Measurements from ENCODE around the gene NUP210L.
A peak's percentile ranks its signal among the peaks of the same experiment; 100 is the strongest.
"Not testable (repeated sequence)": the region's sequence is repeated elsewhere in the genome, so short reads cannot be mapped to it uniquely, and the experiment has no call there.

NUP210L gene

GRCh38 chr1:153985341-153985912 is 169.4 kb downstream of the NUP210L start:
- H3K27me3 ChIP-seq (ENCODE audit: control insufficient read depth, insufficient read depth, low read length): no peaks in the 10 kb centered on the region
- H3K4me1 ChIP-seq (ENCODE audit: control insufficient read depth, insufficient read depth, low read length): peaks cover 14% of the 10 kb centered on the region
- H3K9ac ChIP-seq (ENCODE audit: low read depth, low read length): peak overlapping the region; percentile 95
- H3K4me3 ChIP-seq (ENCODE audit: low read depth, low read length): peak overlapping the region; percentile 68
- H3K36me3 ChIP-seq (ENCODE audit: control insufficient read depth, insufficient read depth, low read length): peaks cover 19% of the 10 kb centered on the region
- H3K9me3 ChIP-seq (ENCODE audit: control insufficient read depth, insufficient read depth, low read length): no peaks in the 10 kb centered on the region

- H3K27me3 ChIP-seq (ENCODE audit: control insufficient read depth, insufficient read depth, low read length): no peaks in the 10 kb centered on the region
- H3K36me3 ChIP-seq (ENCODE audit: control insufficient read depth, insufficient read depth, low read length): peaks cover 23% of the 10 kb centered on the region
- H3K9ac ChIP-seq (ENCODE audit: low read depth, low read length): no peak overlapping the region
- peak overlapping the region; percentile 68 for H3K4me3 ChIP-seq (ENCODE audit: low read depth, low read length)
- no peaks in the 10 kb centered on the region for H3K9me3 ChIP-seq (ENCODE audit: control insufficient read depth, insufficient read depth, low read length)
- peaks cover 14% of the 10 kb centered on the region for H3K4me1 ChIP-seq (ENCODE audit: control insufficient read depth, insufficient read depth, low read length)
Measured at GRCh38 chr1:153984123-153984894, 170.6 kb downstream of the NUP210L start.

GRCh38 chr1:153981735-153982134 is 173.1 kb downstream of the NUP210L start:
- H3K9me3 ChIP-seq (ENCODE audit: control insufficient read depth, insufficient read depth, low read length); H3K4me3 ChIP-seq (ENCODE audit: low read depth, low read length); H3K27me3 ChIP-seq (ENCODE audit: control insufficient read depth, insufficient read depth, low read length); H3K9ac ChIP-seq (ENCODE audit: low read depth, low read length): not testable (repeated sequence)
- peaks cover 23% of the 10 kb centered on the region for H3K36me3 ChIP-seq (ENCODE audit: control insufficient read depth, insufficient read depth, low read length)
- H3K4me1 ChIP-seq (ENCODE audit: control insufficient read depth, insufficient read depth, low read length): peaks cover 14% of the 10 kb centered on the region

GRCh38 chr1:153979091-153979490 is 175.8 kb downstream of the NUP210L start:
- not testable (repeated sequence) for H3K4me1 ChIP-seq (ENCODE audit: control insufficient read depth, insufficient read depth, low read length); H3K9me3 ChIP-seq (ENCODE audit: control insufficient read depth, insufficient read depth, low read length); H3K4me3 ChIP-seq (ENCODE audit: low read depth, low read length); H3K9ac ChIP-seq (ENCODE audit: low read depth, low read length); H3K27me3 ChIP-seq (ENCODE audit: control insufficient read depth, insufficient read depth, low read length)
- H3K36me3 ChIP-seq (ENCODE audit: control insufficient read depth, insufficient read depth, low read length): peaks cover 28% of the 10 kb centered on the region

GRCh38 chr1:153978274-153978909 is 176.5 kb downstream of the NUP210L start:
- peaks cover 28% of the 10 kb centered on the region for H3K36me3 ChIP-seq (ENCODE audit: control insufficient read depth, insufficient read depth, low read length)

GRCh38 chr1:153977250-153978240 is 177.3 kb downstream of the NUP210L start, which contains the start of gene JTB:
JTB (minus strand) TSS chr1:153977674; CDS start chr1:153977252, 422 bp downstream.
- H3K4me3 ChIP-seq (ENCODE audit: low read depth, low read length): peak within 1 kb of the TSS; percentile 84
- peak within 1 kb of the TSS; percentile 97 for H3K9ac ChIP-seq (ENCODE audit: low read depth, low read length)
- H3K9me3 ChIP-seq (ENCODE audit: control insufficient read depth, insufficient read depth, low read length): no peaks in the 10 kb centered on the region
- H3K36me3 ChIP-seq (ENCODE audit: control insufficient read depth, insufficient read depth, low read length): peaks cover 24% of the 10 kb centered on the region
- H3K4me1 ChIP-seq (ENCODE audit: control insufficient read depth, insufficient read depth, low read length): no peaks in the 10 kb centered on the region
- no peaks in the 10 kb centered on the region for H3K27me3 ChIP-seq (ENCODE audit: control insufficient read depth, insufficient read depth, low read length)

More at GRCh38 chr1:153978274-153978909, 176.5 kb downstream of the NUP210L start:
- peak overlapping the region; percentile 84 for H3K4me3 ChIP-seq (ENCODE audit: low read depth, low read length)
- no peaks in the 10 kb centered on the region for H3K27me3 ChIP-seq (ENCODE audit: control insufficient read depth, insufficient read depth, low read length)
- H3K9me3 ChIP-seq (ENCODE audit: control insufficient read depth, insufficient read depth, low read length): no peaks in the 10 kb centered on the region
- peak overlapping the region; percentile 97 for H3K9ac ChIP-seq (ENCODE audit: low read depth, low read length)
- no peaks in the 10 kb centered on the region for H3K4me1 ChIP-seq (ENCODE audit: control insufficient read depth, insufficient read depth, low read length)

GRCh38 chr1:153976819-153977249 is 178.0 kb downstream of the NUP210L start:
- Histone ChIP-seq H3K9ac (ENCODE audit: low read depth, low read length) (peak overlapping the region; percentile 97), H3K9me3 (ENCODE audit: control insufficient read depth, insufficient read depth, low read length) (no peaks in the 10 kb centered on the region), H3K27me3 (ENCODE audit: control insufficient read depth, insufficient read depth, low read length) (no peaks in the 10 kb centered on the region), H3K4me3 (ENCODE audit: low read depth, low read length) (peak overlapping the region; percentile 84), H3K4me1 (ENCODE audit: control insufficient read depth, insufficient read depth, low read length) (no peaks in the 10 kb centered on the region), H3K36me3 (ENCODE audit: control insufficient read depth, insufficient read depth, low read length) (peaks cover 21% of the 10 kb centered on the region)

- no peaks in the 10 kb centered on the region for H3K9me3 ChIP-seq (ENCODE audit: control insufficient read depth, insufficient read depth, low read length)
- H3K36me3 ChIP-seq (ENCODE audit: control insufficient read depth, insufficient read depth, low read length): peaks cover 17% of the 10 kb centered on the region
- H3K9ac ChIP-seq (ENCODE audit: low read depth, low read length): no peak overlapping the region
- H3K4me3 ChIP-seq (ENCODE audit: low read depth, low read length): no peak overlapping the region
- H3K27me3 ChIP-seq (ENCODE audit: control insufficient read depth, insufficient read depth, low read length): no peaks in the 10 kb centered on the region
- no peaks in the 10 kb centered on the region for H3K4me1 ChIP-seq (ENCODE audit: control insufficient read depth, insufficient read depth, low read length)
Measured at GRCh38 chr1:153973525-153973924, 181.3 kb downstream of the NUP210L start.

- H3K36me3 ChIP-seq (ENCODE audit: control insufficient read depth, insufficient read depth, low read length): peaks cover 17% of the 10 kb centered on the region
- H3K27me3 ChIP-seq (ENCODE audit: control insufficient read depth, insufficient read depth, low read length): no peaks in the 10 kb centered on the region
- H3K4me3 ChIP-seq (ENCODE audit: low read depth, low read length): no peak overlapping the region
- H3K9me3 ChIP-seq (ENCODE audit: control insufficient read depth, insufficient read depth, low read length): no peaks in the 10 kb centered on the region
- H3K4me1 ChIP-seq (ENCODE audit: control insufficient read depth, insufficient read depth, low read length): no peaks in the 10 kb centered on the region
- no peak overlapping the region for H3K9ac ChIP-seq (ENCODE audit: low read depth, low read length)
Measured at GRCh38 chr1:153973071-153973470, 181.8 kb downstream of the NUP210L start.

- Histone ChIP-seq H3K36me3 (ENCODE audit: control insufficient read depth, insufficient read depth, low read length) (peaks cover 17% of the 10 kb centered on the region), H3K4me1 (ENCODE audit: control insufficient read depth, insufficient read depth, low read length) (no peaks in the 10 kb centered on the region), H3K9me3 (ENCODE audit: control insufficient read depth, insufficient read depth, low read length) (no peaks in the 10 kb centered on the region), H3K4me3 (ENCODE audit: low read depth, low read length) (no peak overlapping the region), H3K27me3 (ENCODE audit: control insufficient read depth, insufficient read depth, low read length) (no peaks in the 10 kb centered on the region), H3K9ac (ENCODE audit: low read depth, low read length) (no peak overlapping the region)
Measured at GRCh38 chr1:153970346-153970745, 184.5 kb downstream of the NUP210L start.

GRCh38 chr1:153968972-153969371 is 185.9 kb downstream of the NUP210L start:
- Histone ChIP-seq H3K9me3 (ENCODE audit: control insufficient read depth, insufficient read depth, low read length) (no peaks in the 10 kb centered on the region), H3K9ac (ENCODE audit: low read depth, low read length) (no peak overlapping the region), H3K27me3 (ENCODE audit: control insufficient read depth, insufficient read depth, low read length) (no peaks in the 10 kb centered on the region), H3K4me3 (ENCODE audit: low read depth, low read length) (no peak overlapping the region), H3K4me1 (ENCODE audit: control insufficient read depth, insufficient read depth, low read length) (no peaks in the 10 kb centered on the region), H3K36me3 (ENCODE audit: control insufficient read depth, insufficient read depth, low read length) (peaks cover 11% of the 10 kb centered on the region)

All from iPS-15b (cell line).